ENCODE results near the gene RAPGEF1. TPM values are rescaled to one million over a fixed set of nuclear protein-coding genes. Genes with fewer than 3 reads are reported as not detected.
A peak's percentile ranks its signal among the peaks of the same experiment; 100 is the strongest.
"Not testable (repeated sequence)": the region's sequence is repeated elsewhere in the genome, so short reads cannot be mapped to it uniquely, and the experiment has no call there.

Gene RAPGEF1
- total RNA-seq, 1 donor from 2014 or later = 26.2 TPM

DNA sequence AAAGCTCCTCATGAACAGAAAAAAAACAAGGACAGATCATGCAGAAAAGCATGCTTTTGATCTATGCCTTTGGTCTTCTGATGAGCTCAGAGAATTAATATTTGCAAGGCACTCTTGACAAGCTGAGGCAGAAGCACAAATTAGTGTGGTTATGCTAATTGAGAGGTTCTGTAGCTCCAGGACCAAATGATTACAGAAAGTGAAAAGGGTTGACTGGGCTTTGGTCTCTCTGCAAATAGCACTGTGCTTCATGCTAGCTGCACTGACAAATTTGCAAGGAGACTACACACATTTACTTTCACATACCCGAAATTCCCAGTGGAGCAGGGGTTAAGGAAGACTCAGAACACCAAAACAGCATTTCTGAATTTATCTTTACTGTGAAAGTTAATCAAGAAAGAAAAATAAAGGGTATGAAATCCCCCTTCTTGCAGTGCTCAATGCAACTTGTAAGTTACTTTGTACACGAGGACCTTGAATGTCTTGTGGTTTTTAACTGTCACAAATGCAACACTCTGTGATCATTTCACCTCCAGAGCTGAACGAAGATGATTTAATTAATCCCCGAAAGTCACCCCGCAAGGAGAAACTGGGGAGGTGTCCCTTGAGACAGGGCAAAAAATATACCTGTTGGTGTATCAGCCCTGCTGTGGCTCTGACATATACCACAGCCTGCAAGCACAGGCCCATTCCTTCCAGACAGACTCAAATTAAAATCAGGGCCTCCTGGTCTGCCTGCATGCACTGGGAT lies 11.9 kb downstream of the RAPGEF1 start:
- no peak for DNase-seq

DNA sequence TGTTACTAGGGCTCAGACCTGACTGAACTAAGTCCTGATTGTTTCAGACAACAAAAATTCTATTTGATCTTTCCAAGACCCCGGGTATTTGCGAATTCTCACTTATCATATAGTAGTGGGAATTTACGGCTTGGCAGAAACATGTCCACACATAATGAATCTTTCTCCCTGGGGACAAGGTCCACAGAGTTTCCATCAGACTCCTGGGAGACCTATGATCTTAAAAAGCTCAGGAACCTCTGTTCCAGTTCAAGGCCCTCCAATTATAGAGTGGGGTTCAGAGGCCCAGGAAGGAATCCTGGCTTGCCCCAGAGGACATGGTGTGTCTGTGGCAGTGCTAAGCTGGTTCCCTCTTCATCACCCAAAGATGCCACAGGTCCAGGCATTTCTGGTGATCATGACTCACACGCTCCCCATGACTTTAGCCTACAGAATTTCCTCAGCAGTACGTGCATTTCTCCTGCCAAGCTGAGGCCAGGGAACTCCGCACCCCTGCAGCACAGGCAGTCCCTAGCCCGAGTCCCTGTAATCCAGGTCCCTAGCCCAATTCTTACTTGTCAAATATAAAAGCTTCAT lies 12.6 kb downstream of the RAPGEF1 start:
- peak; percentile 12 for DNase-seq

- DNase-seq = no peak
Measured at GRCh38 chr9:131724683-131725082, 15.2 kb downstream of the RAPGEF1 start.

- no peak for DNase-seq
Measured at GRCh38 chr9:131723632-131724031, 16.2 kb downstream of the RAPGEF1 start.

- DNase-seq = no peak
Measured at GRCh38 chr9:131722255-131722654, 17.6 kb downstream of the RAPGEF1 start.

- no peak for DNase-seq
Measured at GRCh38 chr9:131721076-131721475, 18.8 kb downstream of the RAPGEF1 start.

DNA sequence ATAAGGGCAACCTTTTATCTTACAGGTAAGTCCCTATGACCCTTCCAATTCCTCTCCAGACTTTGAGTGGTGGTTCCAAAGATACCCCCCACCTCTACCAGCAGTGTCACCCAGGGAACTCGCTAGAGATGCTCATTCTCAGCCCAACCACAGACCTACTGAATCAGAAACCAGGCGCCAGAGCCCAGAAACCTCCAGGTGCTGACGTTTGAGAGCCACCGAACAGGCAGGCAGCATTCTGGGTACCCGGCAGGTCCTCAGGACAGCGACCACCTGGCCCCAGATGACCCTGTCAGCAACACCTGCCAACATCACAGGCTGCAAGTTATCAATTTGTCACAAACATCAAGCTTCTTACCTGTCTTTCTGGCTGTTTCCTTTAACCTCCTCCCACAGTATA lies 19.5 kb downstream of the RAPGEF1 start:
- DNase-seq = no peak

GRCh38 chr9:131719262-131719908 lies 20.5 kb downstream of the RAPGEF1 start:
- no peak for DNase-seq

DNA sequence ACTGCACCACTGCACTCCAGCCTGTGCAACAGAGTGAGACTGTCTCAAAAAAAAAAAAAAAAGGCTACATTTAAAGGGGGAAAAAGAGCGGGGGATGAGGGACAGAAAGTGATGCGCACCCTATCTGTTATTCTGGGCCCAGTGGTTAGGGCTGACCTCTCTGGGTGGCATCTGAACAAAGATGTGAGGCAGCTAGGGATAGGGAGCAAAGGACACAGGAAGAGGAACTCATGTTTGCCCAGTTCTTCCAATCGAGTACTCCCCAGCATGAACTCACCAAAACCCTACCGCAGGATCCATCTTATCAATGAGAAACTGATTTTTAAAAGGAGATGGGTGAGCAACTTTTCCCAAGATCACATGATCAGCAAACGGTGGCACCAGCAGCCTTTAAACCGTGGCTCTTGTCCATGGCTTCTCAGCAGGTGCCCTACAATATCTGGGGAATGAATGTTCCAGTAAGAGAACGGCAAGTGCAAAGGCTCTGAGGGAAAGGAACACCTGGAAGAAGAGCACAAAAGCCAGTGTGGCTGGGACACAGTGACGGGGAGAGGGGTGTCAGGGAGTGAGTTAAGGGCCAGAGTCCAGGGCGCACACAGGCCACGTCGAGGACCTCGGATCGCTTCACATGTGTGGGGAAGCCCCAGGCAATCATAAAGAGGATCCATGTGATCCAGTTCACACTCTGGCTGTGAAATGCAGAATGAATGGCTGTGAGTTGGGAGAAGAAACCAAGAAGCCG lies 22.0 kb downstream of the RAPGEF1 start:
- no peak for DNase-seq

GRCh38 chr9:131715906-131716305 lies 24.0 kb downstream of the RAPGEF1 start:
- no peak for DNase-seq

- DNase-seq = no peak
Measured at GRCh38 chr9:131714821-131715220, 25.1 kb downstream of the RAPGEF1 start.

DNA sequence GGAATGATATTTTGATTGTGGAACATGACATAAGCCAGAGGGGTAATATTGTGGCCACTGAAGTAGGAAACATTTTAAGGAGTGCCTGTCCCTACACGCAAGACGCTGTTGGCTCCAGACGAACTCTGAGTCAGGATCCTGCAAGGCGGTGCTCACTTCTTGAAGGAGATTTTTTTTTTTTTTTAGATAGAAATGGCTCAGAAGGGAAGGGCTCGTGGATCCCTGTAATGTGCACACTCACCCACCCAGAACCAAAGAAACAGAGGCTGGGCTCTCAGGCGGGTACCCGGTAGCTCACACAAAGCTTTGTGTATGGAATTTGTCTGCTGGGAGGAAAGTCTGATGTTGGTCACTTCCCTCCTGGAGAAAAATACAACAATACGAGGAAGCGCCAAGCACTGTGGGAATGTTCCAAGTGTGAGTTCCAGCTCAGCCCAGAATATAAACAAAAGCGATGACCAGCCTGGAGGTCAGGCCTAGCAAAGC lies 25.7 kb downstream of the RAPGEF1 start:
- no peak for DNase-seq

DNA sequence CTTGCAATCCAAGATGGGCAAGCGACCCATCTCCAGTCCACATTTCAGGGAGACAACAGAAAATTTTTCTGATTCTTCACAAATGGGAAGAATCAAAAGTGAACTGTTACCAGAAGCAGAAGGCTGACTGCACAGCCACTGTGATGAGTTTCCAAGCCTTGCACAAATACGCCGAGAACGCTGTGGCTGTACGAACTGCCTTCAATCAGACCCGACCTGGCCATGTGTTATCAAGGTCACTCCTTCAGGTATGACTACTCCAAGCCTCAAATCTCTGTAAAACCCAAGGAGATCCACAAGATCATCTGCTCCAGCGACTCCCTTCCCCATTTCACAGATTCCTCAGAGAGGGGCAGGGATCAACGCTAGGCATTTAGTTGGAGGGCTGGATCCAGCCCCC lies 26.9 kb downstream of the RAPGEF1 start:
- DNase-seq = no peak

DNA sequence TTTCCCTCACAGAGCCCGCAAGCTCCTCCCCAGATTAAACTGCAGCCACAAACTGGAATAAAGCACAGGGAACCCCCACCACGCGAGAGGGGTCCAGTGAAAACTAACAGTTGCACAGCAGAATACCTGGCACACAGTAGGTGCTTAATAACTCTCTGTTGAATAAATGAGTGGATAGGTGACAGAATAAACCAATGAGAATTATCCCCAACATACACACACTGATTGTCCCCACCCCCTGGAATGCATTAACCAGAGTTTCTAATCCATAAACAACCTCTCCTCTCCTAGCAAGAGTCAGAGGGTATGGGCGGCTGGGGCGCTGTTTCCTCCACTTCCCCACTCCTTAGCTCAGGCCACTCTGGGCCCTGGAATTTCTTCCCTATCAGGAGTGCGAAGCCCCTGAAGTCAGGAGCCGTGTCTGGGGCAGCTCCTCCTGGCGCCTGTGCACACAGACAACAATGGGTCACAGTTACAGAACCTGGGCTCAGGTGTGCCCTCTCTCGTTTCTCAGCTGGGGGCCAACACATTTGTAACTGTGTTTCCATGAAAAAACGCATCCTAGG lies 27.6 kb downstream of the RAPGEF1 start:
- no peak for DNase-seq

GRCh38 chr9:131709771-131710431 lies 30.0 kb downstream of the RAPGEF1 start:
- DNase-seq = no peak

GRCh38 chr9:131709010-131709770 lies 30.7 kb downstream of the RAPGEF1 start:
- not testable (repeated sequence) for DNase-seq

GRCh38 chr9:131708226-131709002 lies 31.5 kb downstream of the RAPGEF1 start:
- DNase-seq = no peak

- DNase-seq = no peak
Measured at GRCh38 chr9:131707733-131708157, 32.1 kb downstream of the RAPGEF1 start.

GRCh38 chr9:131707050-131707449 lies 32.8 kb downstream of the RAPGEF1 start:
- DNase-seq = no peak

- DNase-seq = no peak
Measured at GRCh38 chr9:131706608-131706970, 33.3 kb downstream of the RAPGEF1 start.

All from occipital lobe (tissue), 2 donors.